Mammary epithelial cell (primary cell): Measurements from ENCODE around the gene IKZF4.
"Not testable (repeated sequence)": the region's sequence is repeated elsewhere in the genome, so short reads cannot be mapped to it uniquely, and the experiment has no call there.

ENCODE experiments used
- EZH2 ChIP-seq: IDR thresholded peaks from 2 replicates; pipeline ENCODE4 v1.6.1; 2012; ENCODE audit warnings: low read length, inconsistent platforms, borderline replicate concordance
- TF ChIP-seq, protein P1 (sequence below), 2 donors: IDR thresholded peaks in 1 of 2; conservative IDR thresholded peaks in 1 of 2; 2 replicates each; pipeline ENCODE4 v1.5.1; 2011 to 2012; ENCODE audit warnings: inconsistent platforms in 2 of 2, low read length in 2 of 2, mild to moderate bottlenecking in 2 of 2, control low read depth in 1 of 2, low read depth in 1 of 2; ENCODE audit not compliant: insufficient read depth in 1 of 2; ENCODE audit errors: extremely low read depth in 1 of 2

DNA sequence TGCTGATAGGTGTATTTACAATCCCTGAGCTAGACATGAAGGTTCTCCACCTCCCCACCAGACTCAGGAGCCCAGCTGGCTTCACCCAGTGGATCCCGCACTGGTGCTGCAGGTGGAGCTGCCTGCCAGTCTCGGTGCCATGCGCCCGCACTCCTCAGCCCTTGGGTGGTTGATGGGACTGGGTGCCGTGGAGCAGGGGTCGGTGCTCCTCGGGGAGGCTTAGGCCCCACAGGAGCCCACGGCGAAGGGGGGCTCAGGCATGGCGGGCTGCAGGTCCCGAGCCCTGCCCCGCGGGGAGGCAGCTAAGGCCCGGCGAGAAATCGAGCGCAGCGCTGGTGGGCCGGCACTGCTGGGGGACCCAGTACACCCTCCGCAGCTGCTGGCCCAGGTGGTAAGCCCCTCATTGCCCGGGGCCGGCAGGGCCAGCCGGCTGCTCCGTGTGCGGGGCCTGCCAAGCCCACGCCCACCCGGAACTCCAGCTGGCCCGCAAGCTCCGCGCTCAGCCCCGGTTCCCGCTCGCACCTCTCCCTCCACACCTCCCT is 20.8 kb upstream of the IKZF4 start:
- TF ChIP-seq, protein P1, sequence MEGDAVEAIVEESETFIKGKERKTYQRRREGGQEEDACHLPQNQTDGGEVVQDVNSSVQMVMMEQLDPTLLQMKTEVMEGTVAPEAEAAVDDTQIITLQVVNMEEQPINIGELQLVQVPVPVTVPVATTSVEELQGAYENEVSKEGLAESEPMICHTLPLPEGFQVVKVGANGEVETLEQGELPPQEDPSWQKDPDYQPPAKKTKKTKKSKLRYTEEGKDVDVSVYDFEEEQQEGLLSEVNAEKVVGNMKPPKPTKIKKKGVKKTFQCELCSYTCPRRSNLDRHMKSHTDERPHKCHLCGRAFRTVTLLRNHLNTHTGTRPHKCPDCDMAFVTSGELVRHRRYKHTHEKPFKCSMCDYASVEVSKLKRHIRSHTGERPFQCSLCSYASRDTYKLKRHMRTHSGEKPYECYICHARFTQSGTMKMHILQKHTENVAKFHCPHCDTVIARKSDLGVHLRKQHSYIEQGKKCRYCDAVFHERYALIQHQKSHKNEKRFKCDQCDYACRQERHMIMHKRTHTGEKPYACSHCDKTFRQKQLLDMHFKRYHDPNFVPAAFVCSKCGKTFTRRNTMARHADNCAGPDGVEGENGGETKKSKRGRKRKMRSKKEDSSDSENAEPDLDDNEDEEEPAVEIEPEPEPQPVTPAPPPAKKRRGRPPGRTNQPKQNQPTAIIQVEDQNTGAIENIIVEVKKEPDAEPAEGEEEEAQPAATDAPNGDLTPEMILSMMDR (conservative IDR thresholded peaks at IDR 0.05 in 1 of 2, IDR thresholded peaks at IDR 0.05 in 1 of 2; ENCODE audit: extremely low read depth in 1 of 2, insufficient read depth in 1 of 2, low read depth in 1 of 2, low read length in 2 of 2) = not testable (repeated sequence)
- not testable (repeated sequence) for TF ChIP-seq EZH2
